ENCODE data around the gene CCDC32.
A peak's percentile ranks its signal among the peaks of the same experiment; 100 is the strongest.

Gene CCDC32

GRCh38 chr15:40591389-40591788 lies 26.5 kb upstream of the CCDC32 start:
- no peak overlapping the region for H2BK5ac ChIP-seq (ENCODE audit: low read depth, low read length, poor library complexity, severe bottlenecking)
- H3K23ac ChIP-seq (ENCODE audit: low read length in 2 of 2) = no peak overlapping the region
- no peak for DNase-seq
- no peak overlapping the region for H3K4me3 ChIP-seq (ENCODE audit: insufficient read depth in 1 of 2, low read depth in 1 of 2, low read length in 2 of 2)
- no peak overlapping the region for H2AFZ ChIP-seq (ENCODE audit: low read depth, low read length)
- H4K8ac ChIP-seq (ENCODE audit: low read length) = peak overlapping the region; percentile 69
- no peak overlapping the region for H3K14ac ChIP-seq (ENCODE audit: low read length in 2 of 2)
- H2BK120ac ChIP-seq (ENCODE audit: low read depth, low read length) = peak overlapping the region; percentile 49
- no peak overlapping the region for H2BK15ac ChIP-seq (ENCODE audit: low read depth, poor library complexity, severe bottlenecking)
- H3K27me3 ChIP-seq (ENCODE audit: control insufficient read depth in 1 of 2, insufficient read depth in 1 of 2, low read length in 2 of 2) = no peaks in the 10 kb centered on the region
- WGBS = 62% methylated on average over 8 of the region's 8 CpGs
- no peak overlapping the region for H3K9ac ChIP-seq (ENCODE audit: low read length)
- no peak overlapping the region for H3K4ac ChIP-seq (ENCODE audit: low read depth in 1 of 2, low read length in 2 of 2)
- H3K79me1 ChIP-seq (replicated peaks; ENCODE audit: low read length, poor library complexity, severe bottlenecking) = peaks cover 2% of the 10 kb centered on the region
- peak overlapping the region; percentile 62 for H2AK5ac ChIP-seq (ENCODE audit: low read length, severe bottlenecking)
- H3K4me1 ChIP-seq (ENCODE audit: control insufficient read depth, insufficient read depth, low read depth, low read length) = peaks cover 2% of the 10 kb centered on the region
- H4K91ac ChIP-seq (ENCODE audit: low read length) = no peak overlapping the region
- no peak overlapping the region for H3K27ac ChIP-seq (ENCODE audit: low read length, poor library complexity, severe bottlenecking)
- no peaks in the 10 kb centered on the region for H3K36me3 ChIP-seq (ENCODE audit: control insufficient read depth in 1 of 2, insufficient read depth in 2 of 2, low read depth in 1 of 2, low read length in 2 of 2)
- no peaks in the 10 kb centered on the region for H3K9me3 ChIP-seq (ENCODE audit: control insufficient read depth, low read length)
- H3K4me2 ChIP-seq (ENCODE audit: low read length, poor library complexity, severe bottlenecking) = no peak overlapping the region
- no peak overlapping the region for H2BK12ac ChIP-seq (ENCODE audit: low read length in 2 of 2)
- H3K18ac ChIP-seq (ENCODE audit: low read depth in 1 of 2, low read length in 2 of 2) = peak overlapping the region; percentile 33 to 56

GRCh38 chr15:40590667-40591050 lies 25.8 kb upstream of the CCDC32 start:
- peak overlapping the region; percentile 75 for H4K8ac ChIP-seq (ENCODE audit: low read length)
- H2AK5ac ChIP-seq (ENCODE audit: low read length, severe bottlenecking) = no peak overlapping the region
- no peaks in the 10 kb centered on the region for H3K36me3 ChIP-seq (ENCODE audit: control insufficient read depth in 1 of 2, insufficient read depth in 2 of 2, low read depth in 1 of 2, low read length in 2 of 2)
- H2AFZ ChIP-seq (ENCODE audit: low read depth, low read length) = peak overlapping the region; percentile 36
- no peaks in the 10 kb centered on the region for H3K27me3 ChIP-seq (ENCODE audit: control insufficient read depth in 1 of 2, insufficient read depth in 1 of 2, low read length in 2 of 2)
- H3K4me1 ChIP-seq (ENCODE audit: control insufficient read depth, insufficient read depth, low read depth, low read length) = peaks cover 2% of the 10 kb centered on the region
- H2BK15ac ChIP-seq (ENCODE audit: low read depth, poor library complexity, severe bottlenecking) = no peak overlapping the region
- no peaks in the 10 kb centered on the region for H3K79me1 ChIP-seq (replicated peaks; ENCODE audit: low read length, poor library complexity, severe bottlenecking)
- H3K14ac ChIP-seq (ENCODE audit: low read length in 2 of 2) = no peak overlapping the region
- no peak overlapping the region for H3K23ac ChIP-seq (ENCODE audit: low read length in 2 of 2)
- no peak overlapping the region for H2BK5ac ChIP-seq (ENCODE audit: low read depth, low read length, poor library complexity, severe bottlenecking)
- H2BK120ac ChIP-seq (ENCODE audit: low read depth, low read length) = no peak overlapping the region
- H3K9me3 ChIP-seq (ENCODE audit: control insufficient read depth, low read length) = no peaks in the 10 kb centered on the region
- peak overlapping the region in 1 of 2 experiments; percentile 76 for H3K4me3 ChIP-seq (ENCODE audit: insufficient read depth in 1 of 2, low read depth in 1 of 2, low read length in 2 of 2)
- H3K4ac ChIP-seq (ENCODE audit: low read depth in 1 of 2, low read length in 2 of 2) = no peak overlapping the region
- H2BK12ac ChIP-seq (ENCODE audit: low read length in 2 of 2) = peak overlapping the region in 1 of 2 experiments; percentile 83
- no peak overlapping the region for H3K4me2 ChIP-seq (ENCODE audit: low read length, poor library complexity, severe bottlenecking)
- no peak overlapping the region for H3K18ac ChIP-seq (ENCODE audit: low read depth in 1 of 2, low read length in 2 of 2)
- H4K91ac ChIP-seq (ENCODE audit: low read length) = no peak overlapping the region
- 51% methylated on average over 9 of the region's 12 CpGs for whole genome bisulfite sequencing
- DNase-seq = peak; percentile 31
- H3K27ac ChIP-seq (ENCODE audit: low read length, poor library complexity, severe bottlenecking) = no peak overlapping the region
- peak overlapping the region; percentile 78 for H3K9ac ChIP-seq (ENCODE audit: low read length)

DNA sequence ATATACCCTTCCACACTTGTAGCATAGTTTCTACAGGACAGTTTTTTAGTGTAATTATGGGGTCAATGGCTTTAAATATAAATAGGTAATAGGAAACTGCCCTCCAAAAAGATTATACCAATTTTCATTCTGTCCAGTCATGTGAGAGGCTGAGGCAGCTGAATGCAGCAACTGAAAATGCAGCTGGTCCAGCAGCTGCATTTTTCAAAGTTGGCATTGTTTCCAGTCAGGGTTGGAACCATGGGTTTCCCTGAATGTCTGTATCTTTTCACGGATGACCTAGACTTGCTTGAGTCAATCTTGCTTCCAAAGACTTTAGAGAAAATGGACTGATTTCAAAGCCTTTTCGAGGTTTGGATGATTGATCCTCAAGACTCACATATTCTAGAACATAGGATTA lies 19.3 kb upstream of the CCDC32 start:
- WGBS = 0% methylated on average over 1 of the region's 2 CpGs
- no peaks in the 10 kb centered on the region for H3K36me3 ChIP-seq (ENCODE audit: control insufficient read depth in 1 of 2, insufficient read depth in 2 of 2, low read depth in 1 of 2, low read length in 2 of 2)
- H2AK5ac ChIP-seq (ENCODE audit: low read length, severe bottlenecking) = no peak overlapping the region
- no peak overlapping the region for H3K4me2 ChIP-seq (ENCODE audit: low read length, poor library complexity, severe bottlenecking)
- H3K9me3 ChIP-seq (ENCODE audit: control insufficient read depth, low read length) = no peaks in the 10 kb centered on the region
- no peaks in the 10 kb centered on the region for H3K27me3 ChIP-seq (ENCODE audit: control insufficient read depth in 1 of 2, insufficient read depth in 1 of 2, low read length in 2 of 2)
- no peak overlapping the region for H3K4ac ChIP-seq (ENCODE audit: low read depth in 1 of 2, low read length in 2 of 2)
- H3K9ac ChIP-seq (ENCODE audit: low read length) = no peak overlapping the region
- H4K91ac ChIP-seq (ENCODE audit: low read length) = no peak overlapping the region
- H3K79me1 ChIP-seq (replicated peaks; ENCODE audit: low read length, poor library complexity, severe bottlenecking) = no peaks in the 10 kb centered on the region
- H4K8ac ChIP-seq (ENCODE audit: low read length) = no peak overlapping the region
- H3K18ac ChIP-seq (ENCODE audit: low read depth in 1 of 2, low read length in 2 of 2) = no peak overlapping the region
- no peak overlapping the region for H3K14ac ChIP-seq (ENCODE audit: low read length in 2 of 2)
- H3K4me1 ChIP-seq (ENCODE audit: control insufficient read depth, insufficient read depth, low read depth, low read length) = no peaks in the 10 kb centered on the region
- H2BK15ac ChIP-seq (ENCODE audit: low read depth, poor library complexity, severe bottlenecking) = no peak overlapping the region
- H2AFZ ChIP-seq (ENCODE audit: low read depth, low read length) = no peak overlapping the region
- H2BK5ac ChIP-seq (ENCODE audit: low read depth, low read length, poor library complexity, severe bottlenecking) = no peak overlapping the region
- H2BK12ac ChIP-seq (ENCODE audit: low read length in 2 of 2) = no peak overlapping the region
- H3K23ac ChIP-seq (ENCODE audit: low read length in 2 of 2) = no peak overlapping the region
- no peak overlapping the region for H3K27ac ChIP-seq (ENCODE audit: low read length, poor library complexity, severe bottlenecking)
- H2BK120ac ChIP-seq (ENCODE audit: low read depth, low read length) = no peak overlapping the region
- DNase-seq = no peak
- H3K4me3 ChIP-seq (ENCODE audit: insufficient read depth in 1 of 2, low read depth in 1 of 2, low read length in 2 of 2) = no peak overlapping the region

DNA sequence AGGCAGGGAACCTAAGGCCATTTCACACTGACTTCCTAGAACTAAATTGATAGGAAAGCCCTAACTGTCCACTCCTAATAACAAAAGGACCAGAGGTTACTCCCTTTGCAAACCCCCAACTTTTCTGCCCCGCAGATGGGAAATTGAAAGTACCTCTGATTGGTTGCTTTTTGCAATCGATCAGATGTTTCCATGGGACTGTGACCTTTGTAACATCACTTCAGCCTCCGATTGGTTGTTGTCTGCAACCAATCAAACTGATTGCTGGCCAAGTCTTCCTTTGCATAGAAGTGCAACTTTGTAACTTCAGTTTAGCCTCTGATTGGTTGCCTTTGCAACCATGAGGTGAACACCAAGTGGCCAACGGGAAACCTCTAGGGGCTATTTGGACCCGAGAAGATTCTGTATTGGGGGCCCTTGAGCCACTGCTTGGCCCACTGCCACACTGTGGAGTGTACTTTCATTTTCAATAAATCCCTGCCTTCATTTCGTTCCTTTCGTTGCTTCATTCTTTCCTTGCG lies 17.9 kb upstream of the CCDC32 start:
- H3K4me3 ChIP-seq (ENCODE audit: insufficient read depth in 1 of 2, low read depth in 1 of 2, low read length in 2 of 2) = peak overlapping the region in 1 of 2 experiments; percentile 76
- H3K4ac ChIP-seq (ENCODE audit: low read depth in 1 of 2, low read length in 2 of 2) = no peak overlapping the region
- H3K4me2 ChIP-seq (ENCODE audit: low read length, poor library complexity, severe bottlenecking) = no peak overlapping the region
- no peak overlapping the region for H3K14ac ChIP-seq (ENCODE audit: low read length in 2 of 2)
- no peak for DNase-seq
- no peak overlapping the region for H3K23ac ChIP-seq (ENCODE audit: low read length in 2 of 2)
- H4K91ac ChIP-seq (ENCODE audit: low read length) = no peak overlapping the region
- no peak overlapping the region for H4K8ac ChIP-seq (ENCODE audit: low read length)
- H3K27ac ChIP-seq (ENCODE audit: low read length, poor library complexity, severe bottlenecking) = no peak overlapping the region
- H3K4me1 ChIP-seq (ENCODE audit: control insufficient read depth, insufficient read depth, low read depth, low read length) = no peaks in the 10 kb centered on the region
- no peaks in the 10 kb centered on the region for H3K9me3 ChIP-seq (ENCODE audit: control insufficient read depth, low read length)
- H2AK5ac ChIP-seq (ENCODE audit: low read length, severe bottlenecking) = no peak overlapping the region
- peak overlapping the region; percentile 79 for H3K9ac ChIP-seq (ENCODE audit: low read length)
- no peak overlapping the region for H3K18ac ChIP-seq (ENCODE audit: low read depth in 1 of 2, low read length in 2 of 2)
- no peaks in the 10 kb centered on the region for H3K27me3 ChIP-seq (ENCODE audit: control insufficient read depth in 1 of 2, insufficient read depth in 1 of 2, low read length in 2 of 2)
- no peak overlapping the region for H2BK5ac ChIP-seq (ENCODE audit: low read depth, low read length, poor library complexity, severe bottlenecking)
- no peak overlapping the region for H2AFZ ChIP-seq (ENCODE audit: low read depth, low read length)
- no peak overlapping the region for H2BK12ac ChIP-seq (ENCODE audit: low read length in 2 of 2)
- H2BK120ac ChIP-seq (ENCODE audit: low read depth, low read length) = no peak overlapping the region
- WGBS = 87% methylated on average over 8 of the region's 8 CpGs
- no peaks in the 10 kb centered on the region for H3K79me1 ChIP-seq (replicated peaks; ENCODE audit: low read length, poor library complexity, severe bottlenecking)
- H3K36me3 ChIP-seq (ENCODE audit: control insufficient read depth in 1 of 2, insufficient read depth in 2 of 2, low read depth in 1 of 2, low read length in 2 of 2) = no peaks in the 10 kb centered on the region
- no peak overlapping the region for H2BK15ac ChIP-seq (ENCODE audit: low read depth, poor library complexity, severe bottlenecking)

Data from mesenchymal stem cell (in vitro differentiated cells and primary cell).